Stimulated activated CD4-positive, alpha-beta T cell treated with anti-CD3 and anti-CD28 coated beads, Interleukin-4, amount 100 ng/mL, for 4 hours (primary cell): ENCODE data around the gene UBAP1.
"Not testable (repeated sequence)": the region's sequence is repeated elsewhere in the genome, so short reads cannot be mapped to it uniquely, and the experiment has no call there.

Experiments used
- DNase-seq, 2 experiments: peaks; one replicate each; pipeline ENCODE4 v3.0.0-alpha.2; 2020

UBAP1 gene

GRCh38 chr9:34179213-34180136, 632 bp downstream of the UBAP1 start:
- no peak for DNase-seq

- DNase-seq, result peak in 1 of 2 experiments; percentile 28
Observed at GRCh38 chr9:34185778-34186551, 7.1 kb downstream of the UBAP1 start.

GRCh38 chr9:34187891-34188240, 9.0 kb downstream of the UBAP1 start:
- no peak for DNase-seq

GRCh38 chr9:34190996-34191892, 12.4 kb downstream of the UBAP1 start:
- DNase-seq, result no peak

GRCh38 chr9:34195143-34195542, 16.3 kb downstream of the UBAP1 start:
- DNase-seq, result no peak

GRCh38 chr9:34197286-34197685, 18.4 kb downstream of the UBAP1 start:
- not testable (repeated sequence) for DNase-seq

- no peak for DNase-seq
Observed at GRCh38 chr9:34197756-34198711, 19.2 kb downstream of the UBAP1 start.

- no peak for DNase-seq
Observed at GRCh38 chr9:34200092-34200491, 21.2 kb downstream of the UBAP1 start.

- no peak for DNase-seq
Observed at GRCh38 chr9:34203275-34203991, 24.6 kb downstream of the UBAP1 start.

GRCh38 chr9:34203992-34204635, 25.3 kb downstream of the UBAP1 start:
- no peak for DNase-seq

GRCh38 chr9:34205102-34205501, 26.3 kb downstream of the UBAP1 start:
- DNase-seq, result no peak

GRCh38 chr9:34206561-34206960, 27.7 kb downstream of the UBAP1 start:
- DNase-seq, result no peak

GRCh38 chr9:34211395-34211794, 32.6 kb downstream of the UBAP1 start:
- DNase-seq, result no peak

- DNase-seq, result not testable (repeated sequence)
Observed at GRCh38 chr9:34214354-34215000, 35.6 kb downstream of the UBAP1 start.

- DNase-seq, result no peak
Observed at GRCh38 chr9:34216325-34216724, 37.5 kb downstream of the UBAP1 start.

GRCh38 chr9:34217015-34217414, 38.2 kb downstream of the UBAP1 start:
- not testable (repeated sequence) for DNase-seq

- DNase-seq, result no peak
Observed at GRCh38 chr9:34218446-34218845, 39.6 kb downstream of the UBAP1 start.

GRCh38 chr9:34219421-34219820, 40.6 kb downstream of the UBAP1 start:
- DNase-seq, result no peak

GRCh38 chr9:34220218-34220617, 41.4 kb downstream of the UBAP1 start:
- DNase-seq, result no peak

- DNase-seq, result no peak
Observed at GRCh38 chr9:34224349-34224748, 45.5 kb downstream of the UBAP1 start.
